Bronchial epithelial cell (primary cell): ENCODE data around the gene VAV2. TPM values are rescaled to one million over a fixed set of nuclear protein-coding genes. Genes with fewer than 3 reads are reported as not detected.

Source experiments
- DNase-seq: peaks from one replicate; pipeline ENCODE4 v3.0.0-alpha.2; 2010; ENCODE audit warnings: low read depth
- FAIRE-seq: peaks from 2 replicates; lab custom pipeline; 2011; peaks lifted over from hg19 to GRCh38; lab: Jason Lieb, UNC
- H3K27me3 ChIP-seq: 2 replicates; pipeline ENCODE4 v1.5.1; 2011; ENCODE audit warnings: low read length; ENCODE audit not compliant: control insufficient read depth, insufficient read depth
- H3K36me3 ChIP-seq: 2 replicates; pipeline ENCODE4 v1.5.1; 2011; ENCODE audit warnings: low read length; ENCODE audit not compliant: control insufficient read depth, insufficient read depth
- H3K4me3 ChIP-seq: 2 replicates; pipeline ENCODE4 v1.5.1; 2011; ENCODE audit warnings: mild to moderate bottlenecking, low read depth, low read length, control low read depth
- CTCF ChIP-seq: IDR thresholded peaks from 2 replicates; pipeline ENCODE4 v1.5.1; 2011; ENCODE audit warnings: mild to moderate bottlenecking, moderate library complexity, low read length, control low read depth, inconsistent platforms; ENCODE audit not compliant: insufficient read depth, severe bottlenecking
- total RNA-seq: library from RNA; depleted of rRNA; stranded (reverse); fragments of >200 nt; gene quantifications from 2 replicates; pipeline ENCODE4 v1.2.1, GENCODE V29; 2014

The VAV2 gene
- total RNA-seq, 1 donor from 2014 or later, result 46.6 TPM

GRCh38 chr9:133877327-133877726 lies 114.8 kb downstream of the VAV2 start:
- no peaks in the 10 kb centered on the region for H3K36me3 ChIP-seq
- H3K4me3 ChIP-seq, result no peak overlapping the region
- no peak for FAIRE-seq
- DNase-seq, result no peak
- no peak for TF ChIP-seq CTCF
- no peaks in the 10 kb centered on the region for H3K27me3 ChIP-seq

GRCh38 chr9:133876836-133877235 lies 115.3 kb downstream of the VAV2 start:
- no peak overlapping the region for H3K4me3 ChIP-seq
- no peaks in the 10 kb centered on the region for H3K36me3 ChIP-seq
- TF ChIP-seq CTCF, result no peak
- FAIRE-seq (no peak), DNase-seq (peak; percentile 52)
- H3K27me3 ChIP-seq, result no peaks in the 10 kb centered on the region

- no peak for FAIRE-seq
- Histone ChIP-seq H3K36me3 (no peaks in the 10 kb centered on the region), H3K4me3 (no peak overlapping the region), H3K27me3 (no peaks in the 10 kb centered on the region)
- peak; percentile 52 for TF ChIP-seq CTCF
- peak; percentile 20 for DNase-seq
Observed at GRCh38 chr9:133876144-133876543, 116.0 kb downstream of the VAV2 start.

GRCh38 chr9:133875131-133875530 lies 117.0 kb downstream of the VAV2 start:
- no peaks in the 10 kb centered on the region for H3K27me3 ChIP-seq
- no peak overlapping the region for H3K4me3 ChIP-seq
- FAIRE-seq, result no peak
- no peak for DNase-seq
- H3K36me3 ChIP-seq, result no peaks in the 10 kb centered on the region
- no peak for TF ChIP-seq CTCF

GRCh38 chr9:133874659-133875058 lies 117.5 kb downstream of the VAV2 start:
- no peak overlapping the region for H3K4me3 ChIP-seq
- H3K27me3 ChIP-seq, result no peaks in the 10 kb centered on the region
- DNase-seq (no peak), FAIRE-seq (peak; percentile 43)
- H3K36me3 ChIP-seq, result no peaks in the 10 kb centered on the region
- no peak for TF ChIP-seq CTCF

- FAIRE-seq (peak; percentile 40), DNase-seq (peak; percentile 99)
- TF ChIP-seq CTCF, result no peak
- Histone ChIP-seq H3K36me3 (no peaks in the 10 kb centered on the region), H3K4me3 (no peak overlapping the region), H3K27me3 (no peaks in the 10 kb centered on the region)
Observed at GRCh38 chr9:133874060-133874657, 118.0 kb downstream of the VAV2 start.
